WTC11 (cell line): ENCODE measurements around the gene ANTKMT. TPM values are rescaled to one million over a fixed set of nuclear protein-coding genes. Genes with fewer than 3 reads are reported as not detected.

Source experiments
- ATAC-seq: fragments of 200-7000 bp; cut with Tn5 transposase; 2 replicates; pipeline ENCODE4 v1.10.0; 2021; ENCODE audit warnings: mild to moderate bottlenecking, moderate library complexity
- CTCF ChIA-PET: fragments of 300-600 bp; sonication (Branson Sonifier 250); formaldehyde crosslinking; loops from one replicate; lab custom pipeline; 2021; ENCODE audit warnings: antibody characterized with exemption; lab: Charles Lee
- POLR2A ChIA-PET: fragments of 350-600 bp; sonication (Branson Sonifier 250); formaldehyde crosslinking; loops from one replicate; lab custom pipeline; 2021; ENCODE audit warnings: antibody characterized with exemption; lab: Charles Lee
- DNase-seq: peaks from one replicate; pipeline ENCODE4 v3.0.0; 2021; ENCODE audit warnings: low spot score
- H3K27ac Mint-ChIP-seq: 2 replicates; pipeline ENCODE4 v1.8.0; 2021; ENCODE audit warnings: mixed read lengths
- H3K27me3 Mint-ChIP-seq: 2 replicates; pipeline ENCODE4 v1.8.0; 2021; ENCODE audit warnings: low read depth, mild to moderate bottlenecking, moderate library complexity, mixed read lengths
- H3K36me3 Mint-ChIP-seq: 2 replicates; pipeline ENCODE4 v1.8.0; 2021; ENCODE audit warnings: mixed read lengths
- H3K4me1 Mint-ChIP-seq: 2 replicates; pipeline ENCODE4 v1.8.0; 2022; ENCODE audit warnings: mixed read lengths
- H3K4me3 Mint-ChIP-seq: 2 replicates; pipeline ENCODE4 v1.8.0; 2021; ENCODE audit warnings: mild to moderate bottlenecking, moderate library complexity, mixed read lengths
- H3K9me3 Mint-ChIP-seq: 2 replicates; pipeline ENCODE4 v1.8.0; 2021; ENCODE audit warnings: mixed read lengths
- ATF6 ChIP-seq: sonication (generic); formaldehyde crosslinking; IDR thresholded peaks from 2 replicates; pipeline ENCODE4 v1.8.1; 2023; ENCODE audit warnings: mild to moderate bottlenecking, missing genetic modification reagents
- ELF4 ChIP-seq: sonication (generic); formaldehyde crosslinking; IDR thresholded peaks from 2 replicates; pipeline ENCODE4 v1.8.1; 2022; ENCODE audit warnings: low read depth, mild to moderate bottlenecking, moderate library complexity, missing genetic modification reagents
- EMX1 ChIP-seq: fragments of 250-450 bp; sonication (Bioruptor Pico); IDR thresholded peaks from 2 replicates; pipeline ENCODE4 v1.8.0; 2021; ENCODE audit warnings: mild to moderate bottlenecking
- GABPB1 ChIP-seq: sonication (generic); formaldehyde crosslinking; IDR thresholded peaks from 2 replicates; pipeline ENCODE4 v1.8.1; 2023; ENCODE audit warnings: mild to moderate bottlenecking, missing genetic modification reagents
- GTF2I ChIP-seq: fragments of 250-450 bp; sonication (Bioruptor Pico); conservative IDR thresholded peaks from 2 replicates; pipeline ENCODE4 v1.4.0; 2021; ENCODE audit warnings: mild to moderate bottlenecking
- JUN ChIP-seq: sonication (generic); formaldehyde crosslinking; IDR thresholded peaks from 2 replicates; pipeline ENCODE4 v1.8.0; 2023; ENCODE audit warnings: mild to moderate bottlenecking, missing genetic modification reagents
- MAX ChIP-seq: sonication (generic); formaldehyde crosslinking; IDR thresholded peaks from 2 replicates; pipeline ENCODE4 v1.8.0; 2022; ENCODE audit warnings: mild to moderate bottlenecking, missing genetic modification reagents
- MXD4 ChIP-seq: fragments of 250-450 bp; sonication (Bioruptor Pico); IDR thresholded peaks from 2 replicates; pipeline ENCODE4 v1.8.0; 2021; ENCODE audit warnings: mild to moderate bottlenecking, moderate library complexity, borderline replicate concordance
- MYBL2 ChIP-seq: sonication (generic); formaldehyde crosslinking; IDR thresholded peaks from 2 replicates; pipeline ENCODE4 v1.8.1; 2023; ENCODE audit warnings: mild to moderate bottlenecking, moderate library complexity, missing genetic modification reagents
- NFATC4 ChIP-seq: fragments of 250-450 bp; sonication (Bioruptor Pico); IDR thresholded peaks from 2 replicates; pipeline ENCODE4 v1.9.0; 2021; ENCODE audit warnings: mild to moderate bottlenecking
- OVOL2 ChIP-seq: fragments of 250-450 bp; sonication (Bioruptor Pico); IDR thresholded peaks from 2 replicates; pipeline ENCODE4 v1.9.0; 2021; ENCODE audit warnings: mild to moderate bottlenecking, borderline replicate concordance
- RELA ChIP-seq: sonication (generic); formaldehyde crosslinking; IDR thresholded peaks from 2 replicates; pipeline ENCODE4 v1.8.1; 2022; ENCODE audit warnings: missing genetic modification reagents, mild to moderate bottlenecking, borderline replicate concordance
- USF2 ChIP-seq: sonication (generic); formaldehyde crosslinking; IDR thresholded peaks from 2 replicates; pipeline ENCODE4 v1.8.1; 2023; ENCODE audit warnings: mild to moderate bottlenecking, missing genetic modification reagents, moderate library complexity
- ZBTB21 ChIP-seq: sonication (generic); formaldehyde crosslinking; IDR thresholded peaks from 2 replicates; pipeline ENCODE4 v1.8.1; 2023; ENCODE audit warnings: mild to moderate bottlenecking, missing genetic modification reagents, borderline replicate concordance
- ZNF219 ChIP-seq: sonication (generic); formaldehyde crosslinking; IDR thresholded peaks from 2 replicates; pipeline ENCODE4 v1.8.0; 2023; ENCODE audit warnings: missing genetic modification reagents, mild to moderate bottlenecking, borderline replicate concordance
- ZNF263 ChIP-seq: sonication (generic); formaldehyde crosslinking; IDR thresholded peaks from 2 replicates; pipeline ENCODE4 v1.8.1; 2022; ENCODE audit warnings: low read depth, mild to moderate bottlenecking, moderate library complexity, missing genetic modification reagents
- ZNF671 ChIP-seq: fragments of 250-450 bp; sonication (Bioruptor Pico); IDR thresholded peaks from 2 replicates; pipeline ENCODE4 v1.8.0; 2021; ENCODE audit warnings: mild to moderate bottlenecking
- ZSCAN18 ChIP-seq: fragments of 250-450 bp; sonication (Bioruptor Pico); IDR thresholded peaks from 2 replicates; pipeline ENCODE4 v2.1.2; 2022; ENCODE audit warnings: mild to moderate bottlenecking, moderate library complexity
- total RNA-seq: library from RNA; stranded (reverse); gene quantifications from 3 replicates; pipeline ENCODE4 v1.2.3, GENCODE V29; 2021
- TF ChIP-seq, protein P1 (sequence below): sonication (generic); formaldehyde crosslinking; IDR thresholded peaks from 2 replicates; pipeline ENCODE4 v1.8.0; 2022; ENCODE audit warnings: missing genetic modification reagents
- TF ChIP-seq, protein P2 (sequence below): sonication (generic); formaldehyde crosslinking; IDR thresholded peaks from 2 replicates; pipeline ENCODE4 v1.8.0; 2022; ENCODE audit warnings: mild to moderate bottlenecking, missing genetic modification reagents
- TF ChIP-seq, protein P3 (sequence below): fragments of 250-450 bp; sonication (Bioruptor Pico); IDR thresholded peaks from 2 replicates; pipeline ENCODE4 v1.9.0; 2021; ENCODE audit warnings: mild to moderate bottlenecking

The ANTKMT gene
- total RNA-seq, 1 experiment from 2014 or later, result 40.6 TPM

GRCh38 chr16:702341-702740, 18.6 kb upstream of the ANTKMT start:
- no peak for TF ChIP-seq OVOL2 (CRISPR knock-in tag)
- TF ChIP-seq RELA (CRISPR knock-in tag), result no peak
- no peak for TF ChIP-seq MYBL2 (CRISPR knock-in tag)
- TF ChIP-seq, protein P1, sequence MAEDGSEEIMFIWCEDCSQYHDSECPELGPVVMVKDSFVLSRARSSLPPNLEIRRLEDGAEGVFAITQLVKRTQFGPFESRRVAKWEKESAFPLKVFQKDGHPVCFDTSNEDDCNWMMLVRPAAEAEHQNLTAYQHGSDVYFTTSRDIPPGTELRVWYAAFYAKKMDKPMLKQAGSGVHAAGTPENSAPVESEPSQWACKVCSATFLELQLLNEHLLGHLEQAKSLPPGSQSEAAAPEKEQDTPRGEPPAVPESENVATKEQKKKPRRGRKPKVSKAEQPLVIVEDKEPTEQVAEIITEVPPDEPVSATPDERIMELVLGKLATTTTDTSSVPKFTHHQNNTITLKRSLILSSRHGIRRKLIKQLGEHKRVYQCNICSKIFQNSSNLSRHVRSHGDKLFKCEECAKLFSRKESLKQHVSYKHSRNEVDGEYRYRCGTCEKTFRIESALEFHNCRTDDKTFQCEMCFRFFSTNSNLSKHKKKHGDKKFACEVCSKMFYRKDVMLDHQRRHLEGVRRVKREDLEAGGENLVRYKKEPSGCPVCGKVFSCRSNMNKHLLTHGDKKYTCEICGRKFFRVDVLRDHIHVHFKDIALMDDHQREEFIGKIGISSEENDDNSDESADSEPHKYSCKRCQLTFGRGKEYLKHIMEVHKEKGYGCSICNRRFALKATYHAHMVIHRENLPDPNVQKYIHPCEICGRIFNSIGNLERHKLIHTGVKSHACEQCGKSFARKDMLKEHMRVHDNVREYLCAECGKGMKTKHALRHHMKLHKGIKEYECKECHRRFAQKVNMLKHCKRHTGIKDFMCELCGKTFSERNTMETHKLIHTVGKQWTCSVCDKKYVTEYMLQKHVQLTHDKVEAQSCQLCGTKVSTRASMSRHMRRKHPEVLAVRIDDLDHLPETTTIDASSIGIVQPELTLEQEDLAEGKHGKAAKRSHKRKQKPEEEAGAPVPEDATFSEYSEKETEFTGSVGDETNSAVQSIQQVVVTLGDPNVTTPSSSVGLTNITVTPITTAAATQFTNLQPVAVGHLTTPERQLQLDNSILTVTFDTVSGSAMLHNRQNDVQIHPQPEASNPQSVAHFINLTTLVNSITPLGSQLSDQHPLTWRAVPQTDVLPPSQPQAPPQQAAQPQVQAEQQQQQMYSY (CRISPR knock-in tag), result no peak
- TF ChIP-seq EMX1 (CRISPR knock-in tag), result no peak
- TF ChIP-seq ELF4 (CRISPR knock-in tag), result no peak
- TF ChIP-seq GTF2I (CRISPR knock-in tag), result no peak
- no peak for TF ChIP-seq ZNF263
- TF ChIP-seq, protein P2, sequence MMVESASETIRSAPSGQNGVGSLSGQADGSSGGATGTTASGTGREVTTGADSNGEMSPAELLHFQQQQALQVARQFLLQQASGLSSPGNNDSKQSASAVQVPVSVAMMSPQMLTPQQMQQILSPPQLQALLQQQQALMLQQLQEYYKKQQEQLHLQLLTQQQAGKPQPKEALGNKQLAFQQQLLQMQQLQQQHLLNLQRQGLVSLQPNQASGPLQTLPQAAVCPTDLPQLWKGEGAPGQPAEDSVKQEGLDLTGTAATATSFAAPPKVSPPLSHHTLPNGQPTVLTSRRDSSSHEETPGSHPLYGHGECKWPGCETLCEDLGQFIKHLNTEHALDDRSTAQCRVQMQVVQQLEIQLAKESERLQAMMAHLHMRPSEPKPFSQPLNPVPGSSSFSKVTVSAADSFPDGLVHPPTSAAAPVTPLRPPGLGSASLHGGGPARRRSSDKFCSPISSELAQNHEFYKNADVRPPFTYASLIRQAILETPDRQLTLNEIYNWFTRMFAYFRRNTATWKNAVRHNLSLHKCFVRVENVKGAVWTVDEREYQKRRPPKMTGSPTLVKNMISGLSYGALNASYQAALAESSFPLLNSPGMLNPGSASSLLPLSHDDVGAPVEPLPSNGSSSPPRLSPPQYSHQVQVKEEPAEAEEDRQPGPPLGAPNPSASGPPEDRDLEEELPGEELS (CRISPR knock-in tag), result no peak
- TF ChIP-seq, all 79 proteins: peak for 0
- H3K27me3 Mint-ChIP-seq, result peaks cover 87% of the 10 kb centered on the region
- no peak for DNase-seq
- no peak for ATAC-seq
- no peak overlapping the region for H3K4me3 Mint-ChIP-seq
- H3K9me3 Mint-ChIP-seq, result no peaks in the 10 kb centered on the region
- POLR2A ChIA-PET, result no interaction called here
- CTCF ChIA-PET, result interaction anchor here (0.6 to 4.5 kb wide), 9 partner anchors 10 to 401 kb away, joined by 3 to 25 read pairs (median 5); partner anchors contain the start of genes ANTKMT, JMJD8 and METRN
- no peaks in the 10 kb centered on the region for H3K4me1 Mint-ChIP-seq
- H3K27ac Mint-ChIP-seq, result no peak overlapping the region
- no peaks in the 10 kb centered on the region for H3K36me3 Mint-ChIP-seq

GRCh38 chr16:703406-703805, 17.5 kb upstream of the ANTKMT start:
- H3K4me3 Mint-ChIP-seq, result no peak overlapping the region
- TF ChIP-seq GABPB1, result no peak
- TF ChIP-seq ZBTB21 (CRISPR knock-in tag), result no peak
- no peak for TF ChIP-seq ZNF219 (CRISPR knock-in tag)
- no peak for TF ChIP-seq ZSCAN18 (CRISPR knock-in tag)
- TF ChIP-seq, protein P3, sequence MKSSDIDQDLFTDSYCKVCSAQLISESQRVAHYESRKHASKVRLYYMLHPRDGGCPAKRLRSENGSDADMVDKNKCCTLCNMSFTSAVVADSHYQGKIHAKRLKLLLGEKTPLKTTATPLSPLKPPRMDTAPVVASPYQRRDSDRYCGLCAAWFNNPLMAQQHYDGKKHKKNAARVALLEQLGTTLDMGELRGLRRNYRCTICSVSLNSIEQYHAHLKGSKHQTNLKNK (CRISPR knock-in tag), result no peak
- no peak for TF ChIP-seq USF2 (CRISPR knock-in tag)
- TF ChIP-seq MAX, result no peak
- TF ChIP-seq JUN (CRISPR knock-in tag), result no peak
- no peak for TF ChIP-seq ZNF671
- no peak for TF ChIP-seq ELF4 (CRISPR knock-in tag)
- TF ChIP-seq NFATC4, result no peak
- TF ChIP-seq ATF6 (CRISPR knock-in tag), result no peak
- TF ChIP-seq MXD4, result no peak
- no peaks in the 10 kb centered on the region for H3K4me1 Mint-ChIP-seq
- CTCF ChIA-PET, result interaction anchor here (0.9 to 4.5 kb wide), 5 partner anchors 8 to 281 kb away, joined by 3 to 25 read pairs (median 6); partner anchors contain the start of genes ANTKMT and METRN
- DNase-seq, result no peak
- no peaks in the 10 kb centered on the region for H3K36me3 Mint-ChIP-seq
- H3K9me3 Mint-ChIP-seq, result no peaks in the 10 kb centered on the region
- ATAC-seq, result no peak
- peaks cover 87% of the 10 kb centered on the region for H3K27me3 Mint-ChIP-seq
- POLR2A ChIA-PET, result no interaction called here
- no peak overlapping the region for H3K27ac Mint-ChIP-seq
